GM12878 (cell line): ENCODE measurements around the gene GSE1.

Source experiments
- BCL3 ChIP-seq: IDR thresholded peaks from 2 replicates; pipeline ENCODE4 v1.6.1; 2011; ENCODE audit warnings: borderline replicate concordance, low read depth, mild to moderate bottlenecking, moderate library complexity, low read length; ENCODE audit not compliant: insufficient read depth, poor library complexity, severe bottlenecking
- CHD2 ChIP-seq: IDR thresholded peaks from 2 replicates; pipeline ENCODE4 v1.6.1; 2011; ENCODE audit warnings: low read depth, low read length, improper control_type of control experiment, borderline replicate concordance
- EZH2 ChIP-seq: IDR thresholded peaks from 2 replicates; pipeline ENCODE4 v1.6.1; 2012; ENCODE audit warnings: low read depth, mild to moderate bottlenecking, control low read depth, inconsistent platforms, low read length, borderline replicate concordance; ENCODE audit not compliant: control insufficient read depth
- HDAC2 ChIP-seq: fragments of 200-600 bp; sonication (generic); IDR thresholded peaks from 2 replicates; pipeline ENCODE4 v1.6.1; 2017
- JUNB ChIP-seq: IDR thresholded peaks from 2 replicates; pipeline ENCODE4 v1.6.1; 2016; ENCODE audit warnings: antibody characterized with exemption, mild to moderate bottlenecking
- MAX ChIP-seq: IDR thresholded peaks from 2 replicates; pipeline ENCODE4 v1.6.1; 2012; ENCODE audit warnings: low read depth, low read length, improper control_type of control experiment
- POLR2A ChIP-seq: IDR thresholded peaks from 2 replicates; pipeline ENCODE4 v1.6.1; 2011; ENCODE audit warnings: low read depth, mild to moderate bottlenecking, low read length
- RCOR1 ChIP-seq: conservative IDR thresholded peaks from 2 replicates; pipeline ENCODE4 v1.6.1; 2012; ENCODE audit warnings: low read depth, low read length, improper control_type of control experiment
- REST ChIP-seq: IDR thresholded peaks from 2 replicates; pipeline ENCODE4 v1.6.1; 2012; ENCODE audit warnings: mild to moderate bottlenecking, low read depth, low read length

- peak; percentile 25 for TF ChIP-seq POLR2A
- no peak for TF ChIP-seq CHD2
- TF ChIP-seq JUNB: no peak
- no peak for TF ChIP-seq MAX
- TF ChIP-seq REST: no peak
- TF ChIP-seq EZH2: no peak
- TF ChIP-seq RCOR1: no peak
- TF ChIP-seq HDAC2: no peak
- no peak for TF ChIP-seq BCL3
Measured at GRCh38 chr16:85652431-85653221, 39.5 kb downstream of the GSE1 start.
